Keratinocyte (primary cell): ENCODE data around the gene EIF3A.

Experiments used
- EZH2 ChIP-seq: IDR thresholded peaks from one replicate; pipeline ENCODE4 v1.6.1; 2012; ENCODE audit warnings: inconsistent platforms, mild to moderate bottlenecking, low read length, moderate library complexity
- TF ChIP-seq, protein P1 (sequence below), 3 experiments: IDR thresholded peaks in 1 of 3; conservative IDR thresholded peaks in 1 of 3; optimal IDR thresholded peaks in 1 of 3; 2 replicates in 2 of 3; 3 replicates in 1 of 3; pipeline versions ENCODE3 to v1.5.1; 2011; ENCODE audit warnings: low read length in 3 of 3, mild to moderate bottlenecking in 3 of 3, moderate library complexity in 2 of 3, control low read depth in 1 of 3, inconsistent platforms in 1 of 3; ENCODE audit not compliant: insufficient read depth in 2 of 3; ENCODE audit errors: extremely low read depth in 1 of 3

DNA sequence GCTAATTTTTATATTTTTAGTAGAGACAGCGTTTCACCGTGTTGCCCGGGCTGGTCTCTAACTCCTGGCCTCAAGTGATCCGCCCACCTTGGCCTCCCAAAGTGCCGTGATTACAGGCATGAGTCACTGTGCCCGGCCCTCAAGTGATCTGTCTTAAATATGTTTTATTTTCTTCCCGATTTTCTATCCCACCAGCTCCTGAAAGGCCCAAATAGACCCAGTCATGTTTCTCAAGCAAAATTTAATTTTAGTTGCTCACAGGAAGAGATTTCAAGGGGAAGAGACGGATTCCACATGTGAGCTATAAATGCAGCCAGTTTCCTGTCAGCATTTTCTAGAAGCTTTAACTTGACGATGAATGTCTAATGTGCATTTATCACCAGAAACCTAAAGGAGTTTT lies 35.3 kb upstream of the EIF3A start:
- no peak for TF ChIP-seq EZH2
- TF ChIP-seq, protein P1, sequence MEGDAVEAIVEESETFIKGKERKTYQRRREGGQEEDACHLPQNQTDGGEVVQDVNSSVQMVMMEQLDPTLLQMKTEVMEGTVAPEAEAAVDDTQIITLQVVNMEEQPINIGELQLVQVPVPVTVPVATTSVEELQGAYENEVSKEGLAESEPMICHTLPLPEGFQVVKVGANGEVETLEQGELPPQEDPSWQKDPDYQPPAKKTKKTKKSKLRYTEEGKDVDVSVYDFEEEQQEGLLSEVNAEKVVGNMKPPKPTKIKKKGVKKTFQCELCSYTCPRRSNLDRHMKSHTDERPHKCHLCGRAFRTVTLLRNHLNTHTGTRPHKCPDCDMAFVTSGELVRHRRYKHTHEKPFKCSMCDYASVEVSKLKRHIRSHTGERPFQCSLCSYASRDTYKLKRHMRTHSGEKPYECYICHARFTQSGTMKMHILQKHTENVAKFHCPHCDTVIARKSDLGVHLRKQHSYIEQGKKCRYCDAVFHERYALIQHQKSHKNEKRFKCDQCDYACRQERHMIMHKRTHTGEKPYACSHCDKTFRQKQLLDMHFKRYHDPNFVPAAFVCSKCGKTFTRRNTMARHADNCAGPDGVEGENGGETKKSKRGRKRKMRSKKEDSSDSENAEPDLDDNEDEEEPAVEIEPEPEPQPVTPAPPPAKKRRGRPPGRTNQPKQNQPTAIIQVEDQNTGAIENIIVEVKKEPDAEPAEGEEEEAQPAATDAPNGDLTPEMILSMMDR (optimal IDR thresholded peaks at IDR 0.05 in 1 of 3, IDR thresholded peaks at IDR 0.05 in 1 of 3, conservative IDR thresholded peaks at IDR 0.05 in 1 of 3; ENCODE audit: extremely low read depth in 1 of 3, insufficient read depth in 2 of 3, low read length in 3 of 3) = no peak
